GM19328 (cell line): ENCODE measurements around the gene ATP6V0C.

ENCODE experiments used
- ATAC-seq: cut with Tn5 transposase; IDR thresholded peaks from one replicate; pipeline ENCODE4 v1.9.1; 2021; ENCODE audit warnings: mild to moderate bottlenecking, moderate library complexity; ENCODE audit not compliant: unreplicated experiment

Gene ATP6V0C

GRCh38 chr16:2490190-2491105 is 23.3 kb upstream of the ATP6V0C start:
- no peak for ATAC-seq

- no peak for ATAC-seq
Observed at GRCh38 chr16:2492292-2492691, 21.5 kb upstream of the ATP6V0C start.

GRCh38 chr16:2493605-2494004 is 20.1 kb upstream of the ATP6V0C start:
- ATAC-seq: no peak

GRCh38 chr16:2494616-2495015 is 19.1 kb upstream of the ATP6V0C start:
- ATAC-seq: no peak

- no peak for ATAC-seq
Observed at GRCh38 chr16:2495041-2495440, 18.7 kb upstream of the ATP6V0C start.

- ATAC-seq: no peak
Observed at GRCh38 chr16:2496223-2497115, 17.3 kb upstream of the ATP6V0C start.

GRCh38 chr16:2497116-2497630 is 16.6 kb upstream of the ATP6V0C start:
- ATAC-seq: no peak

- no peak for ATAC-seq
Observed at GRCh38 chr16:2497695-2498484, 15.9 kb upstream of the ATP6V0C start.

GRCh38 chr16:2498531-2499253 is 15.1 kb upstream of the ATP6V0C start:
- no peak for ATAC-seq

GRCh38 chr16:2499454-2499853 is 14.3 kb upstream of the ATP6V0C start:
- ATAC-seq: no peak

- no peak for ATAC-seq
Observed at GRCh38 chr16:2499890-2500429, 13.8 kb upstream of the ATP6V0C start.

GRCh38 chr16:2500430-2500917 is 13.3 kb upstream of the ATP6V0C start:
- ATAC-seq: no peak

GRCh38 chr16:2500918-2501750 is 12.6 kb upstream of the ATP6V0C start:
- no peak for ATAC-seq

GRCh38 chr16:2501946-2502895 is 11.5 kb upstream of the ATP6V0C start:
- no peak for ATAC-seq

GRCh38 chr16:2505695-2506094 is 8.1 kb upstream of the ATP6V0C start:
- no peak for ATAC-seq

GRCh38 chr16:2507052-2507659 is 6.6 kb upstream of the ATP6V0C start:
- no peak for ATAC-seq

GRCh38 chr16:2507665-2508064 is 6.1 kb upstream of the ATP6V0C start:
- no peak for ATAC-seq
